Omental fat pad (tissue), 4 donors: ENCODE measurements around the gene MAP4K1. TPM values are rescaled to one million over a fixed set of nuclear protein-coding genes. Genes with fewer than 3 reads are reported as not detected.

Experiments used
- ATAC-seq: fragments of 150-250 bp; one replicate; pipeline ENCODE4 v1.9.1; 2016; ENCODE audit warnings: mild to moderate bottlenecking, moderate library complexity; ENCODE audit not compliant: low FRiP score
- DNase-seq: peaks from one replicate; pipeline ENCODE4 v3.0.0-alpha.2; 2019; ENCODE audit warnings: low spot score
- total RNA-seq, 4 donors: library from RNA; depleted of rRNA; stranded (reverse); fragments of >200 nt; gene quantifications; one replicate each; pipeline ENCODE4 v1.1.0, GENCODE V29; 2016
- TF ChIP-seq, protein P1 (sequence below), 3 donors: fragments of 450-650 bp; IDR thresholded peaks; one replicate each; pipeline ENCODE4 v1.5.1; 2016 to 2017; ENCODE audit warnings: antibody characterized with exemption in 3 of 3, mild to moderate bottlenecking in 3 of 3, moderate library complexity in 2 of 3

Gene MAP4K1
- total RNA-seq, 4 donors from 2014 or later = 1.5 to 3.2 (median 2.7) TPM

DNA sequence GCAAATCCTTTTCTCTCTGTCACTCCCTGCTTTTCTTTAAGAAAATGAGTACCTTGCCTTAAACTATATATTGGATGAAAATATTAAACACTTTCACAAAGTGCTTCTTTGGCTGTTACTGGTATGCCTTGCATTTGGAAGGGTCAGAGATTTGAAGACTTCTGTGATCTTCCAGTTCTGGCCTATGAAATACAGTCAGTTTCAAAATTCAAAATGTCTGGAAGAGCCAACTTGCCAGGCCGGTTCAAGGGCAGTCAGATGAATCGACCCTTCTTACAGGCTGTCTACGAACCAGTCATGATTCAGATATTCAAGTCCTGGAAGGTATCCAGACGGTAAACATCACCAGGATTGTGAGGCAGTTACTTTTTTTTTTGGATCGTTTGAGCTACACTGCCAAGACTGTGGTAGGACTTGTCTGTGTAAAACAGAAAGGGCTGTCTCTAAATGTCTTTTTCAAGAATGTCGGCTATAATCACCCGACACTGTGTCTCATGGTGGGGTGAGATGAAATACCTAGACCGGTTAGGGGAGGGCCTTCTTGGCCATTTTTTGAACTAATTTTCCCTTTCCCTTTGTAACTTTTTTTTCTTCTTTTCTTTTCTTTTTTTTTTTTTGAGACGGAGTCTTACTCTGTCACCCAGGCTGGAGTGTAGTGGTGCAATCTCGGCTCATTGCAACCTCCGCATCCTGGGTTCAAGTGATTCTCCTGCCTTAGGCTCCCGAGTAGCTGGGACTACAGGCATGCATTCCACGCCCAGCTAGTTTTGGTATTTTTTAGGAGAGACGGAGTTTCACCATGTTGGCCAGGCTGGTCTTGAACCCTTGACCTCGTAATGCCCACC is 40.9 kb upstream of the MAP4K1 start:
- no peak for DNase-seq
- TF ChIP-seq, protein P1, sequence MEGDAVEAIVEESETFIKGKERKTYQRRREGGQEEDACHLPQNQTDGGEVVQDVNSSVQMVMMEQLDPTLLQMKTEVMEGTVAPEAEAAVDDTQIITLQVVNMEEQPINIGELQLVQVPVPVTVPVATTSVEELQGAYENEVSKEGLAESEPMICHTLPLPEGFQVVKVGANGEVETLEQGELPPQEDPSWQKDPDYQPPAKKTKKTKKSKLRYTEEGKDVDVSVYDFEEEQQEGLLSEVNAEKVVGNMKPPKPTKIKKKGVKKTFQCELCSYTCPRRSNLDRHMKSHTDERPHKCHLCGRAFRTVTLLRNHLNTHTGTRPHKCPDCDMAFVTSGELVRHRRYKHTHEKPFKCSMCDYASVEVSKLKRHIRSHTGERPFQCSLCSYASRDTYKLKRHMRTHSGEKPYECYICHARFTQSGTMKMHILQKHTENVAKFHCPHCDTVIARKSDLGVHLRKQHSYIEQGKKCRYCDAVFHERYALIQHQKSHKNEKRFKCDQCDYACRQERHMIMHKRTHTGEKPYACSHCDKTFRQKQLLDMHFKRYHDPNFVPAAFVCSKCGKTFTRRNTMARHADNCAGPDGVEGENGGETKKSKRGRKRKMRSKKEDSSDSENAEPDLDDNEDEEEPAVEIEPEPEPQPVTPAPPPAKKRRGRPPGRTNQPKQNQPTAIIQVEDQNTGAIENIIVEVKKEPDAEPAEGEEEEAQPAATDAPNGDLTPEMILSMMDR (IDR thresholded peaks at IDR 0.05) = no peak
- ATAC-seq = peak; percentile 76

DNA sequence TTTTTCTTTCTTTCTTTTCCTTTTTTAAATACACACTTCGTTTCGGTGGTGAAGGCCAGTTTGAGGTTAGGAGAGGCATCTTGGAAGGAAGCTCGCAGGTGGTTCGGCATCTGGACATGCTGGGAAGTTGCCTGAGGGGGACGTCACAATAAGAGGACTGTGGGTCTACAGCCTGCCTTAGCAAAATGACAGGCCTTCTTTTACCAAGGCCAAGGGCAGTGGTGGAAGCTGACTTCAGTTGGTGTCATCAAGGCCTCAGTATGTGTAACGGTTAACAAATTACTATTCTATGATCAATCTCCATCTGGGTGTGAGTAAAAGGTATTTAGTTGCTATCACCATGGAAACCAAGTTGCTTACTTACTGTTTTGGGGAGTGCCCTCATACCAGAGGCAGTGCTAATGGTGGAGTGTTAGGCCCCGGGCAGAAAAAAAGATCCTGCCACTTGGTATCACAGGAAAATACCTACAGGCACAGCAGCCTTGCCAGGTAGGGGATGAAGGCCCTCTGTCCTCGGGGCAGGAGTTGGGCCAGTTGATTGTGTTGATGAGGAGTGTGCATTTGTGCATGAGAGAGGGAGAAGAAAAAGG is 40.0 kb upstream of the MAP4K1 start:
- ATAC-seq (peak; percentile 50), DNase-seq (no peak)
- TF ChIP-seq, protein P1 (IDR thresholded peaks at IDR 0.05) = no peak

DNA sequence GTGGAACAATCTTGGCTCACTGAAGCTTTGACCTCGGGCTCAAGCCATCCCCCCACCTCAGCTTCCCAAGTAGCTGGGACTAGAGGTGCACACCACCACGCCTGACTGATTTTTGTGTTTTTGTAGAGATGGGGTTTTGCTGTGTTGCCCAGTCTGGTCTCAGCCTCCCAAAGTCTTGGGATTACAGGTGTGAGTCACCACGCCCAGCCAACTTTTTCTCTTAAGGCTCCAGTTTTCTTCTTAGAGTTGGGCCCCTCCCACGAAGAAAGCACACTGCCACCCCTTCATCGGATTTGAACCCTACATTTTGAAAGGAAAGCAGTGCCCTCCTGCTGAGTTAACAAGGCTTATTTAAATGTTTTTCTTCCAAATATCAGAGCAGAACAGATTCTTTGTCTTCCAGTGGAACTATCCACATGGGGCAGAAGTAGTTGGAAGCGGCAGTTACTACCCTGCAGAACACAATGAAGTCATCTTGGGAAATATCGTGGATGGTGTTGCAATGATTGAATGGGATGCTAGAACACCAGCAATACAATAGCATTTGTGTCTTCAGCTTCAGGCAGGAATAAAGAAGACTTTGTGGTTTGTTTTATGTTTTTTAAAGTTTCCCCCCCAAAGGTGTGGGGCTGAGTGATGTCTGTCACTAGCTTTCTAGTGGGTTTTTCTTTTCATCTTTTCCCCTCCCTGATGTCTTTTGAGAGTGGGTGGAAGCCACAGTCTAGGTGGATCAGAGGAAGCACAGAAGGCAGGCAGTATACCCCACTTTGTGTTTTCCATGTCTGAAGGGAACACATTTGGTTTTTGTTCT is 38.6 kb upstream of the MAP4K1 start:
- DNase-seq (no peak), ATAC-seq (no peak)

DNA sequence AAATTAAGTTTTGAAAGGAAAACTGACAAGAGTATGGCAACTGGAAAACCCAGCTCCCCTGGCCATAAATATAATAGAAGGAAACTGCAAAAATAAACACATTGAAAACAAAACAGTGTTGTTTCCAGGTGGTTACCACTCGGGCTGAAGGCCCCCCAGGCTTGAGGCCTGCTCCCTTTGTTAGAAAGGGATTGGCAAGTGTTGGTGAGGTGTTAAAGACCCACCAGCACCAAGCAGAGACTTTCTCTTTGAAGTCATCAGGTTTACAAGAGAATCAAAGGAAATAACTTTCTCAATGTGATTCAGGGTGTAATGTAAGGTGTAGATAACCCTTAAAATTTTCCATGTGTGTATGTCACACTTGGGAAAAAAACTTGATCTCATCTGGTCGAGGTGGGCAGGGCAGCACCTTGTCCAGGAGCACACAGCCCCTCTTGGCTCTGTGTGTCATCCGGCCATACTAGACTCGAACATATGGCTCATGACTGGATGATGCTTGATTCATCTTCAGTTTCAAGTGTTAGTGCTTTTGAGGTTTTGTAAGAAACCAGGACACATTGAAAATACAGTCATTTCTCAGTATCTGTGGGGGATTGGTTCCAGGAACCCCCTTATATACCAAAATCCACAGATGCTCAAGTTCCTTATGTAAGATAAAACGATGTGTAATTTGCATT is 37.5 kb upstream of the MAP4K1 start:
- DNase-seq = no peak
- ATAC-seq = no peak
- TF ChIP-seq, protein P1 (IDR thresholded peaks at IDR 0.05) = no peak

More for the DNA sequence above, 38.6 kb upstream of the MAP4K1 start:
- TF ChIP-seq, protein P1 (IDR thresholded peaks at IDR 0.05) = no peak

DNA sequence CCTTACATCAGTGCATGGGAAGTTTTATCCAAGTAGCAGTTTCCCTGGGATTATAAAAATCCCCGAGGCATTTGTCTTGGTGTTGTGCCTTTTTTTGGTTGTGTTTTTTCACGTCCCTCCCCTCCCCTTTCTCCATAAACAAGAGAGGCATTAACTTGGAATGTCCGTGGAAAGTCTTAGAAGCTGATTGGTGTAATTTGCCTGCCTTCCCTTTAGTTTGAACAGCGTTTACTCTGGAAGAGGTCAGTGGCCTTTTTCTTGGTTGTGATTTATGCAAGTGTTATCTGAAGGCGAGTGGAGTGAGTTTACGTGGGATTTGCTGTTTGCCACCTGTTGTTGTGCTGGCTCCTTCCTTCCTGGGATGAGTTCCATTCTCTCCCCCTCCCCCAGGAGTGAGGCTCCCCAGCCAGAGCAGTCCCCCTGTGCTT is 36.9 kb upstream of the MAP4K1 start:
- no peak for ATAC-seq
- TF ChIP-seq, protein P1 (IDR thresholded peaks at IDR 0.05) = no peak
- DNase-seq = no peak

DNA sequence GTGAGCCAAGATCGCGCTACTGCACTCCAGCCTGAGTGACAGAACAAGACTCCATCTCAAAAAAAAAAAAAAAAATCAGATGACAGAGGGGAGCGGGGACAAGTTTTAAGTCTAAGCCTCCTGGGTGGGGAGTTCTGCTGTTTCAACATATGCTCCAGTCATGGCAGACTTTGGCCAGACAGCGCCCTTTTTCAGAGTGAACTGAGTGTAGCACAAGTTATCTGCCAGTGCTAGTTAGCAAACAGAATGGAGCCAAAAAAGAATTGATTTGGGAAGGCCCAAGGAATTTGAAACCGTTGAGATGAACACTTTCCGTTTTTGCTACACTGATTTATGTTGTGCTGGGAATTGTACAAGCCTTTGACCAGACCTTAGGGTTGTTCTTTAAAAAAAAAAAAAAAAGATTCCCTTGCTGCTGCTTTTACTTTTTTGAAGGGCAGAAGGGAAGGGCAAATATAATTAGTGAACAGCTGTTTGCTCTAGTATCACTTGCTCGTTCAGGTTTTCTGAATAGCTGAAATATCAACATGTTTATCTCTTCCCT is 35.3 kb upstream of the MAP4K1 start:
- ATAC-seq = peak; percentile 26
- TF ChIP-seq, protein P1 (IDR thresholded peaks at IDR 0.05) = no peak

More for the DNA sequence above, 35.3 kb upstream of the MAP4K1 start:
- no peak for DNase-seq
